WTC11 (cell line): ENCODE measurements around the gene TBL1X. TPM values are rescaled to one million over a fixed set of nuclear protein-coding genes. Genes with fewer than 3 reads are reported as not detected.

Experiments used
- ATAC-seq: fragments of 200-7000 bp; cut with Tn5 transposase; 2 replicates; pipeline ENCODE4 v1.10.0; 2021; ENCODE audit warnings: mild to moderate bottlenecking, moderate library complexity
- CTCF ChIA-PET: fragments of 300-600 bp; sonication (Branson Sonifier 250); formaldehyde crosslinking; loops from one replicate; lab custom pipeline; 2021; ENCODE audit warnings: antibody characterized with exemption; lab: Charles Lee
- POLR2A ChIA-PET: fragments of 350-600 bp; sonication (Branson Sonifier 250); formaldehyde crosslinking; loops from one replicate; lab custom pipeline; 2021; ENCODE audit warnings: antibody characterized with exemption; lab: Charles Lee
- DNase-seq: peaks from one replicate; pipeline ENCODE4 v3.0.0; 2021; ENCODE audit warnings: low spot score
- H3K27ac Mint-ChIP-seq: 2 replicates; pipeline ENCODE4 v1.8.0; 2021; ENCODE audit warnings: mixed read lengths
- H3K27me3 Mint-ChIP-seq: 2 replicates; pipeline ENCODE4 v1.8.0; 2021; ENCODE audit warnings: low read depth, mild to moderate bottlenecking, moderate library complexity, mixed read lengths
- H3K36me3 Mint-ChIP-seq: 2 replicates; pipeline ENCODE4 v1.8.0; 2021; ENCODE audit warnings: mixed read lengths
- H3K4me1 Mint-ChIP-seq: 2 replicates; pipeline ENCODE4 v1.8.0; 2022; ENCODE audit warnings: mixed read lengths
- H3K4me3 Mint-ChIP-seq: 2 replicates; pipeline ENCODE4 v1.8.0; 2021; ENCODE audit warnings: mild to moderate bottlenecking, moderate library complexity, mixed read lengths
- H3K9me3 Mint-ChIP-seq: 2 replicates; pipeline ENCODE4 v1.8.0; 2021; ENCODE audit warnings: mixed read lengths
- FOXP4 ChIP-seq: sonication (generic); formaldehyde crosslinking; IDR thresholded peaks from 2 replicates; pipeline ENCODE4 v1.8.0; 2022; ENCODE audit warnings: mild to moderate bottlenecking, missing genetic modification reagents
- HMGXB4 ChIP-seq: sonication (generic); formaldehyde crosslinking; IDR thresholded peaks from 2 replicates; pipeline ENCODE4 v1.8.1; 2023; ENCODE audit warnings: mild to moderate bottlenecking, moderate library complexity, missing genetic modification reagents
- MLX ChIP-seq: sonication (generic); formaldehyde crosslinking; IDR thresholded peaks from 2 replicates; pipeline ENCODE4 v1.8.1; 2023; ENCODE audit warnings: mild to moderate bottlenecking, missing genetic modification reagents, moderate library complexity
- PREB ChIP-seq: sonication (generic); formaldehyde crosslinking; IDR thresholded peaks from 2 replicates; pipeline ENCODE4 v1.8.1; 2022; ENCODE audit warnings: mild to moderate bottlenecking, missing genetic modification reagents, moderate library complexity, borderline replicate concordance
- SP1 ChIP-seq: sonication (generic); formaldehyde crosslinking; conservative IDR thresholded peaks from 2 replicates; pipeline ENCODE4 v1.8.1; 2022; ENCODE audit warnings: missing genetic modification reagents
- ZNF425 ChIP-seq: fragments of 250-450 bp; sonication (Bioruptor Pico); conservative IDR thresholded peaks from 2 replicates; pipeline ENCODE4 v1.9.0; 2021; ENCODE audit warnings: mild to moderate bottlenecking
- ZNF532 ChIP-seq: fragments of 250-450 bp; sonication (Bioruptor Pico); IDR thresholded peaks from 2 replicates; pipeline ENCODE4 v1.9.0; 2021; ENCODE audit warnings: mild to moderate bottlenecking, borderline replicate concordance
- total RNA-seq: library from RNA; stranded (reverse); gene quantifications from 3 replicates; pipeline ENCODE4 v1.2.3, GENCODE V29; 2021

The TBL1X gene
- total RNA-seq, 1 experiment from 2014 or later = 27.7 TPM

GRCh38 chrX:9443327-9443726 is 21.5 kb upstream of the TBL1X start:
- CTCF ChIA-PET = no interaction called here
- DNase-seq (no peak), ATAC-seq (no peak)
- no peaks in the 10 kb centered on the region for H3K27me3 Mint-ChIP-seq
- no peaks in the 10 kb centered on the region for H3K9me3 Mint-ChIP-seq
- no peaks in the 10 kb centered on the region for H3K36me3 Mint-ChIP-seq
- TF ChIP-seq HMGXB4 (CRISPR knock-in tag) (no peak), ZNF425 (CRISPR knock-in tag) (no peak)
- POLR2A ChIA-PET = no interaction called here
- H3K4me1 Mint-ChIP-seq = peaks cover 7% of the 10 kb centered on the region
- no peak overlapping the region for H3K4me3 Mint-ChIP-seq
- no peak overlapping the region for H3K27ac Mint-ChIP-seq

- no peaks in the 10 kb centered on the region for H3K27me3 Mint-ChIP-seq
- TF ChIP-seq FOXP4 (CRISPR knock-in tag) (no peak), ZNF532 (CRISPR knock-in tag) (no peak), SP1 (CRISPR knock-in tag) (no peak), MLX (CRISPR knock-in tag) (no peak), PREB (CRISPR knock-in tag) (no peak)
- POLR2A ChIA-PET = no interaction called here
- no peak for ATAC-seq
- no peaks in the 10 kb centered on the region for H3K36me3 Mint-ChIP-seq
- CTCF ChIA-PET = no interaction called here
- DNase-seq = no peak
- H3K4me1 Mint-ChIP-seq = peaks cover 7% of the 10 kb centered on the region
- H3K4me3 Mint-ChIP-seq = no peak overlapping the region
- no peaks in the 10 kb centered on the region for H3K9me3 Mint-ChIP-seq
- no peak overlapping the region for H3K27ac Mint-ChIP-seq
These were observed 17.0 kb upstream of the TBL1X start for GRCh38 chrX:9447906-9448305.
